SK-N-MC (cell line): ENCODE data around the gene AQP6.

Experiments
- EZH2 ChIP-seq: fragments of 200-600 bp; sonication (generic); IDR thresholded peaks from one replicate; pipeline ENCODE4 v1.6.1; 2017; ENCODE audit warnings: antibody characterized with exemption
- FOXP2 ChIP-seq: optimal IDR thresholded peaks from 2 replicates; pipeline ENCODE3; 2011; ENCODE audit warnings: mild to moderate bottlenecking, moderate library complexity; ENCODE audit not compliant: insufficient read depth; ENCODE audit errors: extremely low read length, control extremely low read depth
- POLR2AphosphoS5 ChIP-seq: IDR thresholded peaks from 2 replicates; pipeline ENCODE4 v1.6.1; 2012; ENCODE audit warnings: mild to moderate bottlenecking, low read depth, low read length, borderline replicate concordance

DNA sequence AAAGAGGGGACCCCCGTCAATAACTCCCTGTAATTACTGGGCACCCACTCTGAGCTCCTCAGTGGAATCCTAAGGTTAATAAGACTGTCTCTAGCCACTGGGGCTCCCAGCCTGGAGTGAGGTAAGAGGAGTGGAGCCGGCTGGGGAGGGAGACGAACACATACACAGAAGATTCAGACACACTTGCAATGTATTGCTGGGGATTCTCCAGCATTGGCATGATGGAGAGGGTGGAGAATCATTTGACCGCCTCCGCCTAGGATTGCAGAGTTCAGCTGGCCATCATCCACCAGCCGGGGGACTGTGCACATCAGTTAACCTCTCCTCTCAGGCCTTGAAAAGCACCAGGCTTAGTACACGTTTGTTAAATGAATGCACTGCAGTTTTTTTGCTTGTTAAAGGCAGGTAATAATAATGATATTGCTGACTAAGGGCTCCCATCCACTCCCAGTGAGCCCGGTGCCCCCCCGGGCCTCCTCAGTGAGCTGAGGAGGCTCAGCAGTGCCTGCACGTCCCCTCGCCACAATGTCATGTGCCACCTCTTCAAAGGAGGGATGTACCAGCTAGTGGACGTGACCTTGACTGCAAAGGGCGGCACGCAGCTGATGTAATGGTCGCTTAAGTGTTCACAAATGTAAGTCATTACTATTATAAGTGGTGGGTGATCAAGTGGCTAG lies 48.7 kb upstream of the AQP6 start:
- TF ChIP-seq EZH2 (no peak), POLR2AphosphoS5 (no peak), FOXP2 (no peak)
